Activated T-cell treated with anti-CD3 and anti-CD28 coated beads, Interleukin-2, amount 50 U/mL, for 72 hours (primary cell): Measurements from ENCODE around the gene TTL. TPM values are rescaled to one million over a fixed set of nuclear protein-coding genes. Genes with fewer than 3 reads are reported as not detected.

ENCODE experiments used
- ATAC-seq, 2 donors: fragments of 150-1000 bp; cut with Tn5 transposase; replicated peaks in 1 of 2; 2 replicates each; pipeline ENCODE4 v1.10.0; 2021; ENCODE audit warnings: moderate library complexity in 2 of 2, mild to moderate bottlenecking in 1 of 2
- DNase-seq, 2 donors: peaks; one replicate each; pipeline ENCODE4 v3.0.0; 2021 to 2022; ENCODE audit warnings: mixed read lengths in 1 of 2
- H3K27ac Mint-ChIP-seq: one replicate; pipeline ENCODE4 v1.8.0; 2022; ENCODE audit warnings: mild to moderate bottlenecking, moderate library complexity, mixed read lengths
- H3K27me3 Mint-ChIP-seq: one replicate; pipeline ENCODE4 v1.8.0; 2022; ENCODE audit warnings: low read depth, mixed read lengths
- H3K36me3 Mint-ChIP-seq, 2 donors: one replicate each; pipeline ENCODE4 v1.8.0; 2022; ENCODE audit warnings: mixed read lengths in 2 of 2, mild to moderate bottlenecking in 1 of 2; ENCODE audit not compliant: insufficient read depth in 2 of 2
- H3K4me1 Mint-ChIP-seq: one replicate; pipeline ENCODE4 v1.8.0; 2022; ENCODE audit warnings: low read depth, mixed read lengths
- H3K4me3 Mint-ChIP-seq, 2 donors: one replicate each; pipeline ENCODE4 v1.8.0; 2022; ENCODE audit warnings: mild to moderate bottlenecking in 2 of 2, mixed read lengths in 2 of 2, moderate library complexity in 2 of 2
- H3K9me3 Mint-ChIP-seq, 2 donors: one replicate each; pipeline ENCODE4 v1.8.0; 2022; ENCODE audit warnings: mixed read lengths in 2 of 2
- total RNA-seq, 2 donors: library from RNA; stranded (reverse); gene quantifications; one replicate each; pipeline ENCODE4 v1.2.3, GENCODE V29; 2022

Gene TTL
- total RNA-seq, 2 donors from 2014 or later, result 28.8 to 32.5 TPM

DNA sequence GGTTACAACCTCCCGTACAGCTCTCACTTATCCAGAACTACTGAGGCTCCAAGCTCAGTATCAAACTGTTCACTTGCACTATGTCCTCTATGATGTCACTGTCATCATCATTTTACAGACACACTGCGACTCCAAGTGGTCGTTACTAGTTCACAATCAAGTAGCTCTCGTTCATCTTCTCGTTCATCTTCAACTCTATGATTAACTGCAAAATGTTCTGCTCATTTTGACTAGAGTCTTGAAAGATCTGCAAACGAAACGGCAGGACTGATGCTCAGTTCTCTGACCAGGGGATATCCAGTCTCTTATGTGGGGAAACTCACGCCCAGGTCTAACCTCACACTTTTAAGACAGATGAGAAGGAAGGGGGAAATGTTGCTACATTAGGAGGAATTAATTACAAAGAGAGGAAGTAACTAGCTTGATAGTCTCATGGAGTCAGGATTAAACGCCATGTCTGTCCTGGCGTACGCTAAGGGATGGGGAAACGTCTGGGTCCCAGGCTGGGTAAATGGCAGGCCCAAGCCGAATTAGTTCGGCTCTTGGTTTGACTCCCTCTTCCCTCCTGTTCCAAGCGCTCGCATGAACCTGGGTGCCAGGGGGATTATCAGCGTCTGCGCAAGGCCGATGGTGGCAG, 101.7 kb downstream of the TTL start:
- Mint-ChIP-seq H3K27ac (peak overlapping the region; percentile 98), H3K36me3 (peaks cover 13% of the 10 kb centered on the region in 2 donors), H3K4me3 (peak overlapping the region; percentile 95 to 96), H3K27me3 (no peaks in the 10 kb centered on the region), H3K9me3 (peaks cover 0 to 3% of the 10 kb centered on the region in 2 donors), H3K4me1 (peaks cover 44% of the 10 kb centered on the region)
- DNase-seq, result peak in 1 of 2 donors; percentile 3
- ATAC-seq, result no peak

DNA sequence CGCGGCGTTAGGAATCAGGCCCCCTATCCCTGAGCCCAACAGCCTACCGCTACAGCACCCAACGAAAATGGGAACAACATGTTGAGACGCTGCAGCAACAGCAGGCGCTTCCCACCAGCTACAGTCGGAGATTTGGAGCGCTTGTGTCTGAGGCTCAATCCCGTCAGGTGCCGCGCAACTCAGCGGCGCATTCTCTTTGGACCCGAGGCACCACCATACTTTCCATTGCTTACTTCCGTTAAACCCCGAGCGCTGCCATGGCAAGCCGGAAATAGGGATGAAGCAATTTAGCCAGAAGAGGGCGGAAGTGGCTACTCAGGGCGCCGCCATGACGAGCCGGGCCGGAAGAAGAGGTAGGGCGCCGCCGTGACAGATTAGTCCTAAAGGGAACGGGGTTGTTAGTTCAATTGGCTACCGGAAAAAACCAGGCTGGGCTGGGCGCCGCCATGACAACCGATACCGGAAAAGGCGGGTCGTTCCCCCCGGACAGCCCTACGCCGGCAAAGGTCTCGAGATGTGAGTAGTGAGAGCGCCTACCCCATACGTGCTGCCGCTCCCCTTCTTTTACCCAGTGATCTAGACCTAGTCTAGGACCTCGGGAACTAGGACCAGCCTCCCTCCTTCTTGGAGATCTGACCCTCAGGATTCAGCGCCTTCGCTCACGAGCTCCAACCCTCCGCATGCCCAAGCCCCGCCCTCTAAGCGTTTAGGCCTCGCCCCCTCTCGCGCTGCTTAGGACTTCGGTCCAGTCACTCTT, 102.4 kb downstream of the TTL start, which contains the start of gene CHCHD5:
Gene CHCHD5 (plus strand): TSS at position 476 of the 757 bp plus-strand sequence. CDS start 39 bp downstream, at position 515.
- Mint-ChIP-seq H3K36me3 (peaks cover 13 to 18% of the 10 kb centered on the region in 2 donors), H3K9me3 (peaks cover 0 to 3% of the 10 kb centered on the region in 2 donors), H3K4me1 (peaks cover 44% of the 10 kb centered on the region), H3K27ac (peak within 1 kb of the TSS; percentile 98), H3K27me3 (no peaks in the 10 kb centered on the region), H3K4me3 (peak within 1 kb of the TSS; percentile 95 to 96)
- DNase-seq (peak; percentile 92 to 95), ATAC-seq (peak; percentile 90 to 92)

DNA sequence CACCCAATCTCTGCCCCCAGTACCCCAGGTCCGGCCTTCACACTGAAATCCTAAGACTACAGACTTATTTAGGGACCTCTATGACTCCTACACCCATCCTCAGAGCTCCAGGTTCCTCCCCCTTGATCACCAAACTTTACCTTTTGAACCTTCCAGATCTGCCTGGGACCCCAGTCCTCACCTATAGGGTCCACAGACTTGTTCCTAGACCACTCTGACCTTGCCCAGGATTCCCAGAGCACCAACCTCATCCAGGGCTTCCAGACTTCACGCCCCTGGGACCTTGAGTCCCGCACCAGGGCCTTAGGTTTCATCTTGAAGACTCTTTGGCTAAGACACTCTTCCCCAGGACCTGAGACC, 102.9 kb downstream of the TTL start:
- peaks cover 13 to 18% of the 10 kb centered on the region in 2 donors for H3K36me3 Mint-ChIP-seq

DNA sequence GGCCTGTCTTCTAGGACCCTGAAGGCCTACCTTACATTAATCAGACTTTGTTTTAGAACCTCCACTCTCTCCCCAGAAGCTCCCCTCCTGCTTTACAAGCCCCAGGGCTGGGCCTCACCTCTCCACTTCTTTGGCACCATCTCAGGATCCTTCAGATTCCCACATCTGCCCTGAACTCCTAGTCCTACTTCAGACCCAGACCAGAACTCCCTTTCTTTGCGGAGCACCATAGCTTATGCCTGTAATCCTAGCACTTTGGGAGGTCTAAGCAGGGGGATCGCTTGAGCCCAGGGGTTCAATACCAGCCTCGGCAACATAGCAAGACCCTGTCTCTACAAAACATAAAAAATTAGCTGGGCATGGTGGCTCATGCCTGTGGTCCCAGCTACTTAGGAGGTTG, 103.4 kb downstream of the TTL start:
- ATAC-seq, result no peak
- H3K27me3 Mint-ChIP-seq, result no peaks in the 10 kb centered on the region

More for the DNA sequence above, 102.9 kb downstream of the TTL start:
- Mint-ChIP-seq H3K27me3 (no peaks in the 10 kb centered on the region), H3K4me1 (peaks cover 44% of the 10 kb centered on the region), H3K4me3 (peak overlapping the region; percentile 95 to 96), H3K27ac (peak overlapping the region; percentile 98), H3K9me3 (peaks cover 0 to 3% of the 10 kb centered on the region in 2 donors)
- DNase-seq, result peak in 1 of 2 donors; percentile 4
- ATAC-seq, result no peak

DNA sequence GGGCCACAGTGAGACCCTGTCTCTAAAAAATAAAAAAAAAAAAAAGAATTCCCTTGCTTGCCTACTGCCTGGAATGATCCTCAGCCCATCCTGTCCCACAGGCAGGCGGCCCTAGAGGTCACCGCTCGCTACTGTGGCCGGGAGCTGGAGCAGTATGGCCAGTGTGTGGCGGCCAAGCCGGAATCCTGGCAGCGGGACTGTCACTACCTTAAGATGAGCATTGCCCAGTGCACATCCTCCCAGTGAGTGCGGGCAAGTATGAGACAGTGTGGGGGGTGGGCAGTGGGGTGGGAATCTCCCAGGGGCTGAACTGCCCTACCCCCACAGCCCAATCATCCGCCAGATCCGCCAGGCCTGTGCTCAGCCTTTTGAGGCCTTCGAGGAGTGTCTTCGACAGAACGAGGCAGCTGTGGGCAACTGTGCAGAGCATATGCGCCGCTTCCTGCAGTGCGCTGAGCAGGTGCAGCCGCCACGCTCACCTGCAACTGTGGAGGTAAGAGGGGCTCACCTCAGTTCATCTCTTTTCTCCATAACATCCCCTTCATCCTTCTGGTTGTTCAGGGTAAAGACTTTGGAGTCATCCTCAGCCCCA, 104.0 kb downstream of the TTL start:
- Mint-ChIP-seq H3K4me1 (peaks cover 44% of the 10 kb centered on the region), H3K27me3 (no peaks in the 10 kb centered on the region), H3K4me3 (peak overlapping the region; percentile 95 to 96), H3K27ac (peak overlapping the region; percentile 98), H3K36me3 (peaks cover 13 to 18% of the 10 kb centered on the region in 2 donors), H3K9me3 (peaks cover 0 to 3% of the 10 kb centered on the region in 2 donors)
- DNase-seq (no peak), ATAC-seq (no peak)

More for the DNA sequence above, 103.4 kb downstream of the TTL start:
- no peak for DNase-seq
- Mint-ChIP-seq H3K9me3 (peaks cover 0 to 3% of the 10 kb centered on the region in 2 donors), H3K36me3 (peaks cover 13 to 18% of the 10 kb centered on the region in 2 donors), H3K4me1 (peaks cover 44% of the 10 kb centered on the region), H3K27ac (peak overlapping the region; percentile 98), H3K4me3 (peak overlapping the region; percentile 95 to 96)

DNA sequence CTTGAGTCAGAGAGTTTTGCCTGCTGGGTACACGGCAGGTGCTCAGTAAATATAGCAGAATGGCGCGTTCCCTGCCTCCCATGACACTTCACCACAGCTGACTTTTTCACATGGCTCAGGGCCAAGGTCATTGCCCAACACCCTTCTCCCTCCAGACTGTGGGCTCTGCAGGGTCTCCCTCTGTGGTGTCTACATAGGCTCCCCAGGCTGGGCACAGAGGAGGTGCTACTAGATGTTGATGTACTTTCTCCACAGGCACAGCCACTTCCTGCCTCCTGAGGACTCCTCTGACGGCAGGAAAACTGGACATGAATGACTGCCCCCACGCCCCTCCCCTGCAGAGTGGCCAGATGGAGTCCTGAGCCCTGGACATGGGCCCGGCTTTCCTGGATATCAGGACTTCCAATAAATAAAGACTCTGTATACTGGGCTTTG, 106.7 kb downstream of the TTL start:
- DNase-seq, result no peak
- H3K27ac Mint-ChIP-seq, result no peak overlapping the region
- H3K27me3 Mint-ChIP-seq, result no peaks in the 10 kb centered on the region
- H3K4me1 Mint-ChIP-seq, result peaks cover 27% of the 10 kb centered on the region
- H3K9me3 Mint-ChIP-seq, result peaks cover 0 to under 1% of the 10 kb centered on the region in 2 donors
- peaks cover 11 to 20% of the 10 kb centered on the region in 2 donors for H3K36me3 Mint-ChIP-seq
- ATAC-seq, result no peak
- H3K4me3 Mint-ChIP-seq, result no peak overlapping the region

Other genes with a start within 250 kb of the TTL start
- gene ZC3H8, start 227.1 kb upstream of the TTL start, total RNA-seq, result 10 to 100 TPM; 23.6 to 31.7 TPM
- gene ZC3H6, start 206.6 kb upstream of the TTL start, total RNA-seq, result 10 to 100 TPM; 26.3 to 30.7 TPM
- 10 to 100 TPM in 1 of 2 donors, 1 to 10 TPM in 1; 7.0 to 25.2 TPM for gene RGPD8, start 48.5 kb upstream of the TTL start, total RNA-seq
- 10 to 100 TPM; 39.3 to 45.3 TPM for gene POLR1B, start 60.3 kb downstream of the TTL start, total RNA-seq
- gene CHCHD5, start 102.5 kb downstream of the TTL start, total RNA-seq, result 10 to 100 TPM; 30.4 to 41.8 TPM
- 10 to 100 TPM; 54.3 to 66.1 TPM for gene SLC20A1, start 163.8 kb downstream of the TTL start, total RNA-seq
- gene NT5DC4, start 238.9 kb downstream of the TTL start, total RNA-seq, result 1 to 10 TPM in 1 of 2 donors, not detected in 1; 1.2 TPM